Neural progenitor cell (in vitro differentiated cells): ENCODE results near the gene PTPRT. TPM values are rescaled to one million over a fixed set of nuclear protein-coding genes. Genes with fewer than 3 reads are reported as not detected.

Experiments used
- DNase-seq: peaks from one replicate; pipeline ENCODE4 v3.0.0-alpha.2; 2016; ENCODE audit warnings: low spot score
- H2AFZ ChIP-seq: fragments of 200-600 bp; sonication (generic); replicated peaks from 2 replicates; pipeline ENCODE4 v1.6.1; 2016; ENCODE audit warnings: antibody characterized with exemption
- H3F3A ChIP-seq: fragments of 200-600 bp; sonication (generic); 2 replicates; pipeline ENCODE4 v1.6.1; 2016; ENCODE audit warnings: antibody characterized with exemption, low read depth
- H3K27ac ChIP-seq: fragments of 200-600 bp; sonication (generic); 2 replicates; pipeline ENCODE4 v1.5.1; 2016; ENCODE audit warnings: mild to moderate bottlenecking
- H3K27me3 ChIP-seq: fragments of 200-600 bp; sonication (generic); 2 replicates; pipeline ENCODE4 v1.6.1; 2016; ENCODE audit warnings: mild to moderate bottlenecking, moderate library complexity
- H3K36me3 ChIP-seq: fragments of 200-600 bp; sonication (generic); 2 replicates; pipeline ENCODE4 v1.5.1; 2016
- H3K4me1 ChIP-seq: fragments of 200-600 bp; sonication (generic); 2 replicates; pipeline ENCODE4 v1.6.1; 2016; ENCODE audit warnings: mixed run types
- H3K4me2 ChIP-seq: fragments of 200-600 bp; sonication (generic); 2 replicates; pipeline ENCODE4 v1.6.1; 2016
- H3K4me3 ChIP-seq: fragments of 200-600 bp; sonication (generic); 2 replicates; pipeline ENCODE4 v1.5.1; 2016
- H3K79me2 ChIP-seq: fragments of 200-600 bp; sonication (generic); 2 replicates; pipeline ENCODE4 v1.6.1; 2016; ENCODE audit warnings: low read depth
- H3K9ac ChIP-seq: fragments of 200-600 bp; sonication (generic); 2 replicates; pipeline ENCODE4 v1.6.1; 2016
- H3K9me3 ChIP-seq: fragments of 200-600 bp; sonication (generic); 2 replicates; pipeline ENCODE4 v1.5.1; 2016; ENCODE audit warnings: low read depth
- H4K20me1 ChIP-seq: fragments of 200-600 bp; sonication (generic); 2 replicates; pipeline ENCODE4 v1.6.1; 2016; ENCODE audit warnings: low read depth
- H3K27ac Mint-ChIP-seq: 3 replicates; pipeline ENCODE4 v1.8.0; 2021; ENCODE audit warnings: mixed read lengths
- H3K27me3 Mint-ChIP-seq: 2 replicates; pipeline ENCODE4 v1.8.0; 2022; ENCODE audit warnings: low read depth, mild to moderate bottlenecking, inconsistent platforms, moderate library complexity, mixed read lengths; ENCODE audit not compliant: insufficient read depth
- H3K36me3 Mint-ChIP-seq: 3 replicates; pipeline ENCODE4 v1.8.0; 2021; ENCODE audit warnings: mixed read lengths
- H3K4me1 Mint-ChIP-seq: 3 replicates; pipeline ENCODE4 v1.8.0; 2021; ENCODE audit warnings: mixed read lengths
- H3K4me3 Mint-ChIP-seq: 3 replicates; pipeline ENCODE4 v1.8.0; 2021; ENCODE audit warnings: mild to moderate bottlenecking, moderate library complexity, mixed read lengths
- H3K9me3 Mint-ChIP-seq: 3 replicates; pipeline ENCODE4 v1.8.0; 2020; ENCODE audit warnings: mixed read lengths
- CTCF ChIP-seq: fragments of 200-600 bp; sonication (generic); IDR thresholded peaks from 2 replicates; pipeline ENCODE4 v1.5.1; 2017; ENCODE audit warnings: antibody characterized with exemption, mild to moderate bottlenecking
- EZH2 ChIP-seq: fragments of 200-600 bp; sonication (generic); IDR thresholded peaks from 2 replicates; pipeline ENCODE4 v1.6.1; 2017; ENCODE audit warnings: antibody characterized with exemption, mild to moderate bottlenecking, moderate library complexity
- EZH2phosphoT487 ChIP-seq: fragments of 200-600 bp; sonication (generic); IDR thresholded peaks from 2 replicates; pipeline ENCODE4 v1.6.1; 2017; ENCODE audit warnings: antibody characterized with exemption
- total RNA-seq: library from RNA; depleted of rRNA; stranded (reverse); fragments of >200 nt; gene quantifications from 2 replicates; pipeline ENCODE4 v1.2.3, GENCODE V29; 2015; ENCODE audit warnings: low replicate concordance

PTPRT gene
- total RNA-seq, 1 donor from 2014 or later, result 1.1 TPM

- Histone ChIP-seq H3K79me2 (no peaks in the 10 kb centered on the region), H3K4me2 (no peak overlapping the region), H3K9me3 (no peaks in the 10 kb centered on the region), H2AFZ (no peak overlapping the region), H3K36me3 (no peaks in the 10 kb centered on the region), H3F3A (no peaks in the 10 kb centered on the region), H3K4me1 (no peaks in the 10 kb centered on the region), H4K20me1 (no peaks in the 10 kb centered on the region), H3K27ac (no peak overlapping the region), H3K27me3 (no peaks in the 10 kb centered on the region), H3K9ac (no peak overlapping the region), H3K4me3 (no peak overlapping the region)
- DNase-seq, result no peak
- Mint-ChIP-seq H3K27me3 (peaks cover 2% of the 10 kb centered on the region), H3K27ac (no peak overlapping the region), H3K36me3 (no peaks in the 10 kb centered on the region), H3K4me1 (no peaks in the 10 kb centered on the region), H3K9me3 (no peaks in the 10 kb centered on the region), H3K4me3 (no peak overlapping the region)
- TF ChIP-seq EZH2phosphoT487 (no peak), EZH2 (no peak), CTCF (no peak)
Observed at GRCh38 chr20:42886046-42886445, 303.7 kb downstream of the PTPRT start.

- no peak overlapping the region for H3K27ac ChIP-seq
- TF ChIP-seq CTCF (no peak), EZH2 (no peak)
- no peaks in the 10 kb centered on the region for H3K9me3 ChIP-seq
- no peaks in the 10 kb centered on the region for H3K79me2 ChIP-seq
- no peak overlapping the region for H3K9ac ChIP-seq
- no peaks in the 10 kb centered on the region for H3K4me1 Mint-ChIP-seq
- no peaks in the 10 kb centered on the region for H3K36me3 Mint-ChIP-seq
- no peak overlapping the region for H2AFZ ChIP-seq
- no peaks in the 10 kb centered on the region for H3K27me3 ChIP-seq
- H3K27ac Mint-ChIP-seq, result no peak overlapping the region
- no peaks in the 10 kb centered on the region for H4K20me1 ChIP-seq
- H3K4me3 Mint-ChIP-seq, result no peak overlapping the region
- no peaks in the 10 kb centered on the region for H3F3A ChIP-seq
- no peak for DNase-seq
- H3K4me2 ChIP-seq, result no peak overlapping the region
- no peaks in the 10 kb centered on the region for H3K27me3 Mint-ChIP-seq
- H3K4me1 ChIP-seq, result no peaks in the 10 kb centered on the region
- no peak overlapping the region for H3K4me3 ChIP-seq
- no peaks in the 10 kb centered on the region for H3K36me3 ChIP-seq
- no peaks in the 10 kb centered on the region for H3K9me3 Mint-ChIP-seq
Observed at GRCh38 chr20:42875581-42875980, 314.1 kb downstream of the PTPRT start.

- H3K4me2 ChIP-seq, result no peak overlapping the region
- H3K9ac ChIP-seq, result no peak overlapping the region
- no peaks in the 10 kb centered on the region for H4K20me1 ChIP-seq
- no peak overlapping the region for H3K4me3 ChIP-seq
- no peak overlapping the region for H3K27ac ChIP-seq
- no peaks in the 10 kb centered on the region for H3K27me3 ChIP-seq
- no peaks in the 10 kb centered on the region for H3K9me3 ChIP-seq
- H3K4me1 ChIP-seq, result no peaks in the 10 kb centered on the region
- H3K36me3 ChIP-seq, result no peaks in the 10 kb centered on the region
- Mint-ChIP-seq H3K9me3 (no peaks in the 10 kb centered on the region), H3K27me3 (no peaks in the 10 kb centered on the region), H3K4me1 (no peaks in the 10 kb centered on the region), H3K36me3 (no peaks in the 10 kb centered on the region), H3K4me3 (no peak overlapping the region), H3K27ac (no peak overlapping the region)
- no peaks in the 10 kb centered on the region for H3F3A ChIP-seq
- no peak overlapping the region for H2AFZ ChIP-seq
- no peak for TF ChIP-seq CTCF
- TF ChIP-seq EZH2phosphoT487, result no peak
- TF ChIP-seq EZH2, result no peak
- DNase-seq, result no peak
- H3K79me2 ChIP-seq, result no peaks in the 10 kb centered on the region
Observed at GRCh38 chr20:42873259-42873658, 316.4 kb downstream of the PTPRT start.

- H3K27me3 Mint-ChIP-seq, result peaks cover 10% of the 10 kb centered on the region
- Histone ChIP-seq H4K20me1 (no peaks in the 10 kb centered on the region), H2AFZ (no peak overlapping the region), H3F3A (no peaks in the 10 kb centered on the region), H3K9me3 (no peaks in the 10 kb centered on the region), H3K27me3 (no peaks in the 10 kb centered on the region), H3K36me3 (no peaks in the 10 kb centered on the region), H3K9ac (no peak overlapping the region), H3K4me2 (no peak overlapping the region), H3K4me1 (no peaks in the 10 kb centered on the region), H3K27ac (no peak overlapping the region), H3K4me3 (no peak overlapping the region), H3K79me2 (no peaks in the 10 kb centered on the region)
- H3K9me3 Mint-ChIP-seq, result no peaks in the 10 kb centered on the region
- H3K4me3 Mint-ChIP-seq, result no peak overlapping the region
- no peaks in the 10 kb centered on the region for H3K4me1 Mint-ChIP-seq
- H3K27ac Mint-ChIP-seq, result no peak overlapping the region
- no peaks in the 10 kb centered on the region for H3K36me3 Mint-ChIP-seq
- TF ChIP-seq EZH2phosphoT487 (no peak), CTCF (no peak), EZH2 (no peak)
- no peak for DNase-seq
Observed at GRCh38 chr20:42864116-42864515, 325.6 kb downstream of the PTPRT start.
